ENCODE data around the gene MC2R.
"Not testable (repeated sequence)": the region's sequence is repeated elsewhere in the genome, so short reads cannot be mapped to it uniquely, and the experiment has no call there.

The MC2R gene

GRCh38 chr18:13868501-13869271 is 46.6 kb downstream of the MC2R start:
- in situ Hi-C loops (cut with HindIII; ENCODE audit: low sequenced_read_pairs), result no loop called here
- H3K4me3 ChIP-seq (ENCODE audit: low read depth, low read length), result no peak overlapping the region
- TF ChIP-seq, protein P1, sequence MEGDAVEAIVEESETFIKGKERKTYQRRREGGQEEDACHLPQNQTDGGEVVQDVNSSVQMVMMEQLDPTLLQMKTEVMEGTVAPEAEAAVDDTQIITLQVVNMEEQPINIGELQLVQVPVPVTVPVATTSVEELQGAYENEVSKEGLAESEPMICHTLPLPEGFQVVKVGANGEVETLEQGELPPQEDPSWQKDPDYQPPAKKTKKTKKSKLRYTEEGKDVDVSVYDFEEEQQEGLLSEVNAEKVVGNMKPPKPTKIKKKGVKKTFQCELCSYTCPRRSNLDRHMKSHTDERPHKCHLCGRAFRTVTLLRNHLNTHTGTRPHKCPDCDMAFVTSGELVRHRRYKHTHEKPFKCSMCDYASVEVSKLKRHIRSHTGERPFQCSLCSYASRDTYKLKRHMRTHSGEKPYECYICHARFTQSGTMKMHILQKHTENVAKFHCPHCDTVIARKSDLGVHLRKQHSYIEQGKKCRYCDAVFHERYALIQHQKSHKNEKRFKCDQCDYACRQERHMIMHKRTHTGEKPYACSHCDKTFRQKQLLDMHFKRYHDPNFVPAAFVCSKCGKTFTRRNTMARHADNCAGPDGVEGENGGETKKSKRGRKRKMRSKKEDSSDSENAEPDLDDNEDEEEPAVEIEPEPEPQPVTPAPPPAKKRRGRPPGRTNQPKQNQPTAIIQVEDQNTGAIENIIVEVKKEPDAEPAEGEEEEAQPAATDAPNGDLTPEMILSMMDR (IDR thresholded peaks at IDR 0.05; ENCODE audit: low read depth, low read length), result no peak
- no peak for DNase-seq (ENCODE audit: low read depth, low spot score)

GRCh38 chr18:13862898-13863297 is 52.4 kb downstream of the MC2R start:
- in situ Hi-C loops (cut with HindIII; ENCODE audit: low sequenced_read_pairs); H3K4me3 ChIP-seq (ENCODE audit: low read depth, low read length); DNase-seq (ENCODE audit: low read depth, low spot score): not testable (repeated sequence)

DNA sequence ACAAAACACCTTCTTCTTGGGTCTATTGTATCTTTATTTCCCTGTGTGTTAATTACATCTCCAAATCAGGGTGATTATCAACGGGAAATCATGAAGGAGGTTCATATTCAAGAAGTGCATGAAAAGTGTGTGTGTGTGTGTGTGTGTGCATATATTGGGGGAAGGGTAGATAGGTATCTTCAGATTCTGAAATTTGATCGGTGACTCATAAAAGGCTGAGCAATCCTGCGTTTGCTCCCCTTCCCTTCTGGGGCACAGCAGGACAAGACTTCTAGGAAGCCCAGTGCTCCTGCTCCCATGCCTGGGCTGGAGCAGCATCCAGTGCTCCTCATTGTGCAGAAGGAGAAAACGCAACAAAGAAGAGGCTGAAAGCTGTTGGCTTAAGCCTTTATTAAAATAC is 65.5 kb downstream of the MC2R start:
- DNase-seq (ENCODE audit: low read depth, low spot score), result no peak

DNA sequence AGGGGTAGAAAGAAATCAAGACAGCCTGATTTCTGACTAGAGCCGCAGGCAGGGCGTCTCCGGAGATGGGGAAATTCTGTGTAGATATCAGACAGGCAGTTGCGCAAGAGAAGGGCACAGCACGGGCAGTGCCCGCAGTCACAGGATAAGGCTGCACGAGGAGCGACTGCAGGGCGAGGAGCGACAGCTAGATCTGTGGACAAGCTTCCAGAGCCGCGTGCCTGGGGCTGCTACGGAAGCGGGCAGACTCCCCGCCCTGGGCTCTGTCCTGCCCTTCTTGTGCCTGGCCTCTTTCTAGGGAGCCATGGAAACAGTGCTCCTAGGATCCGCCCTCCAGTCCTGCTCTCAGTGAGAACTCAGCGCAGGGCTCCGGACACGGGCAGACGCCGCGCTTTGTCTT is 78.8 kb downstream of the MC2R start:
- in situ Hi-C loops (cut with HindIII; ENCODE audit: low sequenced_read_pairs), result no loop called here
- TF ChIP-seq, protein P1 (IDR thresholded peaks at IDR 0.05; ENCODE audit: low read depth, low read length), result no peak
- DNase-seq (ENCODE audit: low read depth, low spot score), result no peak
- H3K4me3 ChIP-seq (ENCODE audit: low read depth, low read length), result no peak overlapping the region

More for the DNA sequence above, 65.5 kb downstream of the MC2R start:
- TF ChIP-seq, protein P1 (IDR thresholded peaks at IDR 0.05; ENCODE audit: low read depth, low read length), result no peak
- in situ Hi-C loops (cut with HindIII; ENCODE audit: low sequenced_read_pairs), result no loop called here
- H3K4me3 ChIP-seq (ENCODE audit: low read depth, low read length), result no peak overlapping the region

DNA sequence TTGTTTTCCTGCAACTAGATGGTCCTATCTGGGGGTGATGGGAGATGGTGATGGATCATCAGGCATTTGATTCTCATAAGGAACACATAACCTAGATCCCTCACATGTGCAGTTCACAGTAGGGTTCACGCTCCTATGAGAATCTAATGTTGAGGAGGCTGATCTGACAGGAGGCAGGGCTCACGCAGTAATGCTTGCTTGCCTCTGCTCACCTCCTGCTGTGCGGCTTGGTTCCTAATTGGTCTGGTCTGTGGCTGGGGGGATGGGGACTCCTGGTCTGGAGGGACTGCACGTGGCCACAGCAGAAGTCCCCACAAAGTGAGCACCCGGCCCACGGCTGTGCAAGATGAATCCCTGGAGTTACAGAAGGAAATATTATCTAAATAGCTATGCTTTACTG is 80.1 kb downstream of the MC2R start:
- in situ Hi-C loops (cut with HindIII; ENCODE audit: low sequenced_read_pairs), result no loop called here
- no peak for DNase-seq (ENCODE audit: low read depth, low spot score)
- TF ChIP-seq, protein P1 (IDR thresholded peaks at IDR 0.05; ENCODE audit: low read depth, low read length), result no peak

DNA sequence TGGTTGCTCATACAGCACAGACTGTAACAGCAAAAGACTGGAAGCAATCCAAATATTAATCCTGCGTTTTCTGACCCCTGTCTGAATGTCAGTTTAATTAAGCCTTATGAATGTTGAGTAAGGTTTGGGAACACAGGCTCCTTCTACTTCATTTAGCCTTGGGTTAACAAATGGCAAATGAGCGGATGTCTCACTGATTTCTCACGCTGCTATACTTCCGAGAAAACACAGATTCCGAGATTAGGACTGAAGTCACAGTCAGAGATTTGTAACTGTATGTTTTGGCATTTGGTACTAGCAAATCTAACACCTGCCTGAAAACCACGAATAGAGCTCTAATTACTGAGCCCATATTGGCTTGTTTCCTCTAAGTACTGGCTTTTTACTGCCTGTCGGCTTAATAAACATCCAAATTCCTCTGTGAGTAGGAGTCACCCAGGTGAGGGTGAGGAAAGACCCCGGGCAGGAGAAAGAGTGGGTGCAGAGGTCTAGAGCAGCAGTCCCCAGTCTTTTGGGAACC is 80.8 kb downstream of the MC2R start:
- TF ChIP-seq, protein P1 (IDR thresholded peaks at IDR 0.05; ENCODE audit: low read depth, low read length), result no peak
- in situ Hi-C loops (cut with HindIII; ENCODE audit: low sequenced_read_pairs), result no loop called here
- no peak overlapping the region for H3K4me3 ChIP-seq (ENCODE audit: low read depth, low read length)
- no peak for DNase-seq (ENCODE audit: low read depth, low spot score)

More for the DNA sequence above, 80.1 kb downstream of the MC2R start:
- no peak overlapping the region for H3K4me3 ChIP-seq (ENCODE audit: low read depth, low read length)

Data from astrocyte of the spinal cord (primary cell).